HepG2 (cell line): ENCODE results near the gene TRAPPC4. TPM values are rescaled to one million over a fixed set of nuclear protein-coding genes. Genes with fewer than 3 reads are reported as not detected.

ENCODE experiments used
- ARNT ChIP-seq: fragments of 450-650 bp; IDR thresholded peaks from 2 replicates; pipeline ENCODE4 v1.6.1; 2017
- DMAP1 ChIP-seq: IDR thresholded peaks from 2 replicates; pipeline ENCODE4 v1.6.1; 2016
- ETS1 ChIP-seq: sonication (generic); formaldehyde crosslinking; IDR thresholded peaks from 2 replicates; pipeline ENCODE4 v1.4.0; 2020; ENCODE audit warnings: missing genetic modification reagents
- RELA ChIP-seq: sonication (generic); formaldehyde crosslinking; IDR thresholded peaks from 2 replicates; pipeline ENCODE4 v1.4.0; 2020; ENCODE audit warnings: missing genetic modification reagents
- RFXAP ChIP-seq: sonication (generic); formaldehyde crosslinking; IDR thresholded peaks from 2 replicates; pipeline ENCODE4 v1.4.0; 2020; ENCODE audit warnings: missing genetic modification reagents, borderline replicate concordance
- SRF ChIP-seq: IDR thresholded peaks from 2 replicates; pipeline ENCODE4 v1.6.1; 2011; ENCODE audit warnings: mild to moderate bottlenecking, low read depth, low read length, moderate library complexity
- ZMAT3 ChIP-seq: sonication (generic); formaldehyde crosslinking; conservative IDR thresholded peaks from 2 replicates; pipeline ENCODE4 v1.7.0; 2021; ENCODE audit warnings: missing genetic modification reagents
- ZNF143 ChIP-seq: sonication (generic); formaldehyde crosslinking; IDR thresholded peaks from 2 replicates; pipeline ENCODE4 v1.4.0; 2020; ENCODE audit warnings: missing genetic modification reagents
- ZNF180 ChIP-seq: sonication (generic); formaldehyde crosslinking; IDR thresholded peaks from 2 replicates; pipeline ENCODE4 v1.4.0; 2020; ENCODE audit warnings: low read depth, missing genetic modification reagents, borderline replicate concordance
- ZNF207 ChIP-seq: fragments of 450-650 bp; IDR thresholded peaks from 2 replicates; pipeline ENCODE4 v1.6.1; 2016; ENCODE audit warnings: antibody characterized with exemption, borderline replicate concordance
- ZNF225 ChIP-seq: sonication (generic); formaldehyde crosslinking; IDR thresholded peaks from 2 replicates; pipeline ENCODE4 v1.4.0; 2020; ENCODE audit warnings: mild to moderate bottlenecking, missing genetic modification reagents
- ZNF333 ChIP-seq: sonication (generic); formaldehyde crosslinking; IDR thresholded peaks from 2 replicates; pipeline ENCODE4 v1.4.0; 2020; ENCODE audit warnings: mild to moderate bottlenecking, missing genetic modification reagents, borderline replicate concordance
- ZNF33B ChIP-seq: sonication (generic); formaldehyde crosslinking; IDR thresholded peaks from 2 replicates; pipeline ENCODE4 v1.5.1; 2020; ENCODE audit warnings: mild to moderate bottlenecking, missing genetic modification reagents
- ZNF564 ChIP-seq: sonication (generic); formaldehyde crosslinking; IDR thresholded peaks from 2 replicates; pipeline ENCODE4 v1.8.1; 2023; ENCODE audit warnings: mild to moderate bottlenecking, missing genetic modification reagents
- ZNF615 ChIP-seq: sonication (generic); formaldehyde crosslinking; IDR thresholded peaks from 2 replicates; pipeline ENCODE4 v1.5.0; 2020; ENCODE audit warnings: mild to moderate bottlenecking, missing genetic modification reagents, borderline replicate concordance
- ZNF619 ChIP-seq: sonication (generic); formaldehyde crosslinking; IDR thresholded peaks from 2 replicates; pipeline ENCODE4 v1.4.0; 2020; ENCODE audit warnings: mild to moderate bottlenecking, missing genetic modification reagents
- ZNF646 ChIP-seq: sonication (generic); formaldehyde crosslinking; IDR thresholded peaks from 2 replicates; pipeline ENCODE4 v1.9.0; 2021; ENCODE audit warnings: mild to moderate bottlenecking, missing genetic modification reagents
- ZNF75D ChIP-seq: sonication (generic); formaldehyde crosslinking; IDR thresholded peaks from 2 replicates; pipeline ENCODE4 v1.8.1; 2023; ENCODE audit warnings: missing genetic modification reagents, mild to moderate bottlenecking, borderline replicate concordance
- ZNF816 ChIP-seq: sonication (generic); formaldehyde crosslinking; IDR thresholded peaks from 2 replicates; pipeline ENCODE4 v1.8.0; 2022; ENCODE audit warnings: missing genetic modification reagents, mild to moderate bottlenecking, borderline replicate concordance
- ZSCAN20 ChIP-seq: sonication (generic); formaldehyde crosslinking; IDR thresholded peaks from 2 replicates; pipeline ENCODE4 v1.4.0; 2020; ENCODE audit warnings: missing genetic modification reagents, mild to moderate bottlenecking, borderline replicate concordance
- ZSCAN30 ChIP-seq: sonication (generic); formaldehyde crosslinking; IDR thresholded peaks from 2 replicates; pipeline ENCODE4 v1.5.0; 2020; ENCODE audit warnings: mild to moderate bottlenecking, missing genetic modification reagents
- polyA plus RNA-seq, 8 experiments: library from polyadenylated mRNA; depleted of rRNA in 3 of 8; stranded (reverse) in 7 of 8; unstranded in 1 of 8; fragments of >200 nt; fragmentation: Illumina TruSeq in 4 of 8; extraction: Trizol in 4 of 8; gene quantifications; 2 replicates each; pipeline versions ENCODE4 v1.2.1 to v1.2.3, GENCODE V29; 2011 to 2016; ENCODE audit warnings: low read depth in 4 of 8, missing spikeins in 1 of 8, mixed read lengths in 1 of 8; ENCODE audit not compliant: insufficient read depth in 1 of 8
- total RNA-seq, 5 experiments: library from RNA; depleted of rRNA; stranded (reverse); fragments of >200 nt; fragmentation: Illumina TruSeq; extraction: Trizol; gene quantifications; 2 replicates each; pipeline ENCODE4 v1.2.3, GENCODE V29; 2016; ENCODE audit warnings: low read depth in 1 of 5

TRAPPC4 gene
- total and polyA plus RNA-seq, 2 of the 13 experiments (the other 11 are each of a cell fraction or from before 2014, with no cell fraction given), result 97.4 to 140 TPM

DNA sequence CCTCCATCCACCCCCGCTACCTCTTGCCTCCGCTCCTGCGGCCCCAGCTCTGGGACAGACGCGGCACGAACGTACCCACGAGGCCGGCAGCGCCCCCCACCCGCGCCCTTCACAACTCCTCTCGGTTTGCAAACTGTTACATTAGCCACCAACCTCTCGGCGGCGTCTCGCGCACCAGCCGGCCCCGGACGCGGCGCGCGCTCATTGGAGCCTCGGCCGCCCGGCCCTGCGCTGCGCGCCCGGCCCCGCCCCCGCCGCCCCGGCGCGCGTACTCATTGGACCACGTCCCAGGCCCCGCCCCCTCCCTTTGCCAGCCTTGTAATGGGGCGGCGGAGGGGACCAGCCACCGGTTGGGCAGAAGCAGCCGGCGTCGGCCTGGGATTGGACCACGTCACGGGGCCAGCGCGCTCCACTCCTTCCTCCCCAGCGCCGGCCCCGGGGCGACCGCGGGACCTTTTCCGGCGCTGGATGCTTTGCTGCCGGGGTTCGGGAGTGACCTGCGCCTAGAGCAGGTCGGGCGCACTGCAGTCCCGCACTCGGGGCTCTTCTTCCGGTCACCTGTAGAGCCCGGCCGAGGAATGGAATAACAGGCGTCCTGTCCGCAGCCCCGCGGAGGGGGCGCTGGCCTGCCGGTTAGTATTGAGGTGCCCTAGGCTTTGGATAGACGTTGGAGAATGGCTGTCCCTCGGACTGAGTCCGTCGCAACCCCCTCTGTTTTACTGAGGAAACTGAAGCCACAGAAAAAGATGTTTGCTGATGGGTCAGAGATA, 38.6 kb downstream of the TRAPPC4 start, which contains the start of gene HYOU1 (continued):
- no peak for TF ChIP-seq ZNF143 (CRISPR knock-in tag)
- TF ChIP-seq RELA (CRISPR knock-in tag), result no peak
- no peak for TF ChIP-seq ZNF619 (CRISPR knock-in tag)
- TF ChIP-seq ARNT, result no peak
- no peak for TF ChIP-seq SRF
- no peak for TF ChIP-seq ZNF207
- no peak for TF ChIP-seq ZNF33B (CRISPR knock-in tag)
- no peak for TF ChIP-seq ZNF816
- TF ChIP-seq ZNF564, result peak; percentile 76; the same call in 1 of the 2 replicates
- no peak for TF ChIP-seq ZNF646
- TF ChIP-seq DMAP1 (CRISPR knock-in tag), result peak; percentile 56
- TF ChIP-seq ZNF225 (CRISPR knock-in tag), result no peak
- no peak; the same call in 1 of the 2 replicates for TF ChIP-seq ZMAT3 (CRISPR knock-in tag)
- TF ChIP-seq ZSCAN30 (CRISPR knock-in tag), result no peak
- peak; percentile 70; the same call in 1 of the 2 replicates for TF ChIP-seq RFXAP
- no peak for TF ChIP-seq ZNF615 (CRISPR knock-in tag)
- TF ChIP-seq ZNF75D (CRISPR knock-in tag), result no peak
- no peak for TF ChIP-seq ZNF333
- TF ChIP-seq ZSCAN20, result no peak
- no peak for TF ChIP-seq ZNF180 (CRISPR knock-in tag)
- TF ChIP-seq ETS1 (CRISPR knock-in tag), result no peak
